Heart left ventricle (tissue), 13 donors: ENCODE measurements around the gene ID1.

Experiments used
- CTCF ChIP-seq, 12 donors: fragments of 200-600 bp; sonication (generic) in 4 of 12; IDR thresholded peaks; one replicate each; pipeline versions ENCODE4 v1.5.0 to v1.8.0; 2018 to 2022; ENCODE audit warnings: antibody characterized with exemption in 12 of 12, mild to moderate bottlenecking in 5 of 12
- POLR2A ChIP-seq, 2 donors: fragments of 450-650 bp; IDR thresholded peaks; one replicate each; pipeline ENCODE4 v1.6.1; 2017; ENCODE audit warnings: antibody characterized with exemption in 2 of 2, mild to moderate bottlenecking in 2 of 2, moderate library complexity in 2 of 2
- donor health status: ischemic (EF 13 %, LVEDD 7.1; RV severe dilation, severe dysfunction).
- donor health status: DM: no; HTN: yes; CAD: no.
- donor health status: DM: no; HTN: no; CAD: no.
- donor health status: ischemic (EF 25% LVEDD 6.9; RV normal size, moderate dysfunction).
- donor health status: ischemic (EF 25% LVEDD 5.7; RV mildly dilated, moderate dysfunction).
- donor health status: ischemic (EF 35%, LVEDD 5.7; RV mildly dilated, moderate dysfunction).
- donor health status: nonischemic (EF 11% LVEDD 7.7; RV severe dilation, severe dysfunction).
- donor health status: DM: yes; HTN: yes; CAD: no.
- donor health status: PGD.
- donor health status: ischemic (EF 29% LVEDD 5.4; RV normal size, mild dysfunction).
- donor health status: nonischemic (EF 23%, LVEDD 6.1; RV moderate dilation, normal function).

DNA sequence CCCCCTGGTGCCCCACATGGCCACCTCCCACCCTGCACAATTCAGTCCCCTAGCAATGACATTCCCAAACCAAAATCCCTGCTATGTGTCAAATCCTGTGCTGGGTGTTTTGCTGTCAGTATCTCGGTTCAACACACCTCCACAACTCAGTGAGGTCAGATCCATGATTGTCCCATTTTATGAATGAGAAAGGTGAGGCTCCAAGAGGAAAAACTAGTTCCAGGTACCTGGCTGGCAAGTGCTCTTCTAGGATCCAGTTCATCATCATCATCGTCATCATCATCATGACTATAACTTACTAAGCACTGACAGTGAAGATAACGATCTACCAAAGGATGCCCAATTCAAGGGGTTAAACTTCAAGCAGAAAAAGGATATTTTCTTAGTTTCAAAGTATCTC is 15.2 kb downstream of the ID1 start:
- TF ChIP-seq CTCF (IDR thresholded peaks at IDR 0.05) = no peak
- TF ChIP-seq POLR2A (IDR thresholded peaks at IDR 0.05) = no peak
